H1 (cell line): ENCODE data around the gene NRXN2. TPM values are rescaled to one million over a fixed set of nuclear protein-coding genes. Genes with fewer than 3 reads are reported as not detected.
A peak's percentile ranks its signal among the peaks of the same experiment; 100 is the strongest.

ENCODE experiments used
- CTCF ChIA-PET: fragments of 300-600 bp; sonication (Branson Sonifier 250); formaldehyde crosslinking; loops from one replicate; lab custom pipeline; 2021; ENCODE audit not compliant: partially characterized antibody; lab: Charles Lee
- POLR2A ChIA-PET: fragments of 300-600 bp; sonication (Branson Sonifier 250); formaldehyde crosslinking; loops from one replicate; lab custom pipeline; 2021; ENCODE audit warnings: inconsistent platforms; ENCODE audit not compliant: partially characterized antibody; lab: Charles Lee
- DNase-seq, 2 experiments: peaks; one replicate each; pipeline versions ENCODE4 v3.0.0 to v3.0.0-alpha.2; 2010 to 2022; ENCODE audit warnings: low spot score in 2 of 2, low read depth in 1 of 2, mixed read lengths in 1 of 2
- FAIRE-seq: peaks from 2 replicates; lab custom pipeline; 2011; peaks lifted over from hg19 to GRCh38; lab: Jason Lieb, UNC
- H2AFZ ChIP-seq: 2 replicates; pipeline ENCODE4 v1.8.1; 2012; ENCODE audit warnings: low read length, inconsistent platforms
- H2AK5ac ChIP-seq: 2 replicates; pipeline ENCODE4 v1.6.1; 2013; ENCODE audit warnings: low read depth, low read length
- H2BK120ac ChIP-seq: replicated peaks from 2 replicates; pipeline ENCODE3; 2013; ENCODE audit warnings: low read depth, low read length, inconsistent platforms
- H2BK12ac ChIP-seq: 2 replicates; pipeline ENCODE4 v1.6.1; 2013; ENCODE audit warnings: low read depth, low read length
- H2BK15ac ChIP-seq: 2 replicates; pipeline ENCODE4 v1.6.1; 2013; ENCODE audit warnings: low read length
- H2BK20ac ChIP-seq: 2 replicates; pipeline ENCODE4 v1.6.1; 2013; ENCODE audit warnings: low read length
- H2BK5ac ChIP-seq: 2 replicates; pipeline ENCODE4 v1.6.1; 2013; ENCODE audit warnings: low read depth, low read length
- H3K14ac ChIP-seq: 2 replicates; pipeline ENCODE4 v1.6.1; 2013; ENCODE audit warnings: inconsistent platforms; ENCODE audit not compliant: insufficient read length
- H3K18ac ChIP-seq: 2 replicates; pipeline ENCODE4 v1.6.1; 2013; ENCODE audit warnings: low read length; ENCODE audit errors: extremely low read depth
- H3K23ac ChIP-seq: 2 replicates; pipeline ENCODE4 v1.6.1; 2013; ENCODE audit warnings: inconsistent platforms; ENCODE audit not compliant: insufficient read length
- H3K23me2 ChIP-seq: 2 replicates; pipeline ENCODE4 v1.6.1; 2013; ENCODE audit warnings: low read depth, low read length
- H3K27ac ChIP-seq: 2 replicates; pipeline ENCODE4 v1.6.1; 2011; ENCODE audit warnings: low read depth, low read length, inconsistent platforms
- H3K27me3 ChIP-seq, 4 experiments: replicated peaks in 1 of 4; 1 replicate in 1 of 4; 2 replicates in 3 of 4; pipeline versions ENCODE4 v1.6.1 to v1.8.1; 2011 to 2013; ENCODE audit warnings: low read length in 3 of 4, mild to moderate bottlenecking in 3 of 4, inconsistent platforms in 2 of 4, mixed read lengths in 2 of 4, moderate library complexity in 1 of 4; ENCODE audit not compliant: control insufficient read depth in 3 of 4, insufficient read depth in 3 of 4; ENCODE audit errors: extremely low read depth in 1 of 4
- H3K36me3 ChIP-seq, 4 experiments: 2 replicates each; pipeline versions ENCODE4 v1.6.1 to v1.8.1; 2011 to 2013; ENCODE audit warnings: mild to moderate bottlenecking in 4 of 4, low read length in 3 of 4, moderate library complexity in 2 of 4, control low read depth in 1 of 4, inconsistent platforms in 1 of 4; ENCODE audit not compliant: insufficient read depth in 4 of 4, control insufficient read depth in 2 of 4
- H3K4ac ChIP-seq: replicated peaks from 2 replicates; pipeline ENCODE3; 2013; ENCODE audit warnings: low read length, low read depth, mixed read lengths, inconsistent platforms; ENCODE audit not compliant: insufficient read length
- H3K4me1 ChIP-seq, 4 experiments: replicated peaks in 1 of 4; 1 replicate in 1 of 4; 2 replicates in 3 of 4; pipeline versions ENCODE4 v1.6.1 to v1.8.1; 2011 to 2013; ENCODE audit warnings: low read length in 3 of 4, inconsistent platforms in 2 of 4, mixed read lengths in 1 of 4; ENCODE audit not compliant: insufficient read depth in 4 of 4, control insufficient read depth in 3 of 4
- H3K4me2 ChIP-seq, 2 experiments: 2 replicates each; pipeline versions ENCODE4 v1.6.1 to v1.8.1; 2011 to 2013; ENCODE audit warnings: low read depth in 2 of 2, low read length in 2 of 2, control low read depth in 1 of 2, inconsistent platforms in 1 of 2, mild to moderate bottlenecking in 1 of 2; ENCODE audit not compliant: insufficient read depth in 1 of 2
- H3K4me3 ChIP-seq, 4 experiments: fragments of 200-600, 300-600 bp in 1 of 4; sonication (generic), shearing (Covaris generic), sonication (Bioruptor Twin) in 1 of 4; 2 replicates each; pipeline versions ENCODE4 v1.5.1 to v1.8.1; 2011 to 2016; ENCODE audit warnings: low read length in 4 of 4, low read depth in 3 of 4, control low read depth in 2 of 4, inconsistent platforms in 2 of 4, mild to moderate bottlenecking in 2 of 4, mixed read lengths in 1 of 4, moderate library complexity in 1 of 4; ENCODE audit not compliant: insufficient read depth in 2 of 4; ENCODE audit errors: extremely low read depth in 1 of 4
- H3K56ac ChIP-seq: replicated peaks from 2 replicates; pipeline ENCODE3; 2013; ENCODE audit warnings: low read depth, mild to moderate bottlenecking, mixed read lengths, low read length, inconsistent platforms; ENCODE audit not compliant: insufficient read length
- H3K79me1 ChIP-seq: 2 replicates; pipeline ENCODE4 v1.6.1; 2013; ENCODE audit warnings: low read depth, low read length, control low read depth
- H3K79me2 ChIP-seq, 2 experiments: 2 replicates each; pipeline versions ENCODE4 v1.6.1 to v1.8.1; 2012 to 2013; ENCODE audit warnings: low read length in 2 of 2, mild to moderate bottlenecking in 2 of 2, inconsistent platforms in 1 of 2; ENCODE audit not compliant: insufficient read depth in 2 of 2, control insufficient read depth in 1 of 2
- H3K9ac ChIP-seq, 4 experiments: replicated peaks in 1 of 4; 1 replicate in 1 of 4; 2 replicates in 3 of 4; pipeline versions ENCODE4 v1.6.1 to v1.8.1; 2011 to 2013; ENCODE audit warnings: low read depth in 3 of 4, low read length in 3 of 4, control low read depth in 2 of 4, mild to moderate bottlenecking in 2 of 4, moderate library complexity in 2 of 4, inconsistent platforms in 1 of 4; ENCODE audit errors: extremely low read depth in 1 of 4
- H3K9me3 ChIP-seq, 2 experiments: 2 replicates each; pipeline versions ENCODE4 v1.6.1 to v1.8.1; 2012 to 2013; ENCODE audit warnings: mild to moderate bottlenecking in 2 of 2, moderate library complexity in 2 of 2, control low read depth in 1 of 2, inconsistent platforms in 1 of 2, low read depth in 1 of 2, low read length in 1 of 2, mixed read lengths in 1 of 2; ENCODE audit not compliant: insufficient read depth in 2 of 2
- H4K20me1 ChIP-seq, 2 experiments: replicated peaks in 1 of 2; 2 replicates each; pipeline versions ENCODE3 to v1.8.1; 2011 to 2013; ENCODE audit warnings: inconsistent platforms in 2 of 2, low read length in 2 of 2, mild to moderate bottlenecking in 1 of 2; ENCODE audit not compliant: insufficient read depth in 2 of 2, control insufficient read depth in 1 of 2
- H4K5ac ChIP-seq: 2 replicates; pipeline ENCODE4 v1.6.1; 2013; ENCODE audit warnings: low read length, low read depth, mixed read lengths, inconsistent platforms; ENCODE audit not compliant: insufficient read length
- H4K8ac ChIP-seq: 2 replicates; pipeline ENCODE4 v1.8.0; 2013; ENCODE audit warnings: mild to moderate bottlenecking, moderate library complexity, low read length, inconsistent platforms; ENCODE audit not compliant: insufficient read depth; ENCODE audit errors: extremely low read depth
- H4K91ac ChIP-seq: replicated peaks from 2 replicates; pipeline ENCODE3; 2013; ENCODE audit warnings: low read length, mixed read lengths, inconsistent platforms; ENCODE audit not compliant: insufficient read length
- CHD2 ChIP-seq: IDR thresholded peaks from 2 replicates; pipeline ENCODE4 v1.6.1; 2012; ENCODE audit warnings: low read length, improper control_type of control experiment
- CTBP2 ChIP-seq: IDR thresholded peaks from 2 replicates; pipeline ENCODE4 v1.7.0; 2011; ENCODE audit warnings: borderline replicate concordance, mild to moderate bottlenecking, moderate library complexity, mixed read lengths, low read length; ENCODE audit not compliant: insufficient read depth, insufficient read length
- FOSL1 ChIP-seq: IDR thresholded peaks from 2 replicates; pipeline ENCODE4 v1.6.1; 2011; ENCODE audit warnings: mild to moderate bottlenecking, low read depth, low read length, moderate library complexity; ENCODE audit not compliant: insufficient read depth
- KDM5A ChIP-seq: fragments of 200-600 bp; IDR thresholded peaks from 2 replicates; pipeline ENCODE4 v1.7.1; 2012; ENCODE audit warnings: mild to moderate bottlenecking, low read length, inconsistent platforms, mixed read lengths
- RFX5 ChIP-seq: IDR thresholded peaks from 2 replicates; pipeline ENCODE4 v1.6.1; 2011; ENCODE audit warnings: low read depth, low read length, improper control_type of control experiment, borderline replicate concordance
- SIRT6 ChIP-seq: IDR thresholded peaks from one replicate; pipeline ENCODE4 v1.7.1; 2012; ENCODE audit warnings: low read length, inconsistent platforms
- SP2 ChIP-seq: IDR thresholded peaks from 2 replicates; pipeline ENCODE4 v1.6.1; 2012; ENCODE audit warnings: mild to moderate bottlenecking, low read length, inconsistent platforms
- SP4 ChIP-seq: IDR thresholded peaks from 2 replicates; pipeline ENCODE4 v1.6.1; 2012; ENCODE audit warnings: low read length, inconsistent platforms
- SUZ12 ChIP-seq: fragments of 200-600 bp; sonication (generic); IDR thresholded peaks from 2 replicates; pipeline ENCODE4 v1.6.1; 2012; ENCODE audit warnings: mild to moderate bottlenecking, inconsistent platforms, low read length, moderate library complexity, mixed read lengths
- WGBS, 2 experiments: shearing (Covaris generic) in 1 of 2; methylation state at CpG; one replicate each; pipeline versions ENCODE4 v1.1.6 to v1.1.7; 2013 to 2015; ENCODE audit warnings: low lambda C conversion rate in 2 of 2, mixed read lengths in 2 of 2, inconsistent platforms in 1 of 2, low coverage in 1 of 2, missing lambda C conversion rate in 1 of 2; ENCODE audit not compliant: insufficient replicate concordance in 2 of 2, insufficient coverage in 1 of 2, insufficient read length in 1 of 2; ENCODE audit errors: extremely low coverage in 1 of 2, missing lambda C conversion rate in 1 of 2; 5-methylcytosine and 5-hydroxymethylcytosine counted together
- polyA plus RNA-seq, 7 experiments: library from polyadenylated mRNA; depleted of rRNA in 3 of 7; stranded (reverse) in 5 of 7; unstranded in 2 of 7; fragments of >200 nt in 5 of 7; fragments of 200-250 nt in 2 of 7; gene quantifications; 1 replicate in 5 of 7; 2 replicates in 1 of 7; 4 replicates in 1 of 7; pipeline versions ENCODE4 v1.2.1 to v1.2.3, GENCODE V29; 2011 to 2013; ENCODE audit warnings: missing spikeins in 2 of 7, mixed read lengths in 2 of 7
- total RNA-seq: library from RNA; stranded (reverse); fragmentation: NEBNext Ultra II Directional; extraction: Animal tissue kit (Norgen Biotek cat#: 25700); gene quantifications from 2 replicates; pipeline ENCODE4 v1.2.1, GENCODE V29; 2021
- TF ChIP-seq, protein P1 (sequence below): IDR thresholded peaks from 2 replicates; pipeline ENCODE4 v1.6.1; 2011; ENCODE audit warnings: low read length, improper control_type of control experiment
- TF ChIP-seq, protein P2 (sequence below): IDR thresholded peaks from 2 replicates; pipeline ENCODE4 v1.6.1; 2012; ENCODE audit warnings: inconsistent platforms

Gene NRXN2
- total and polyA plus RNA-seq, 2 of the 8 experiments (the other 6 are each of a cell fraction or from before 2014, with no cell fraction given): 1.3 to 11.5 TPM

DNA sequence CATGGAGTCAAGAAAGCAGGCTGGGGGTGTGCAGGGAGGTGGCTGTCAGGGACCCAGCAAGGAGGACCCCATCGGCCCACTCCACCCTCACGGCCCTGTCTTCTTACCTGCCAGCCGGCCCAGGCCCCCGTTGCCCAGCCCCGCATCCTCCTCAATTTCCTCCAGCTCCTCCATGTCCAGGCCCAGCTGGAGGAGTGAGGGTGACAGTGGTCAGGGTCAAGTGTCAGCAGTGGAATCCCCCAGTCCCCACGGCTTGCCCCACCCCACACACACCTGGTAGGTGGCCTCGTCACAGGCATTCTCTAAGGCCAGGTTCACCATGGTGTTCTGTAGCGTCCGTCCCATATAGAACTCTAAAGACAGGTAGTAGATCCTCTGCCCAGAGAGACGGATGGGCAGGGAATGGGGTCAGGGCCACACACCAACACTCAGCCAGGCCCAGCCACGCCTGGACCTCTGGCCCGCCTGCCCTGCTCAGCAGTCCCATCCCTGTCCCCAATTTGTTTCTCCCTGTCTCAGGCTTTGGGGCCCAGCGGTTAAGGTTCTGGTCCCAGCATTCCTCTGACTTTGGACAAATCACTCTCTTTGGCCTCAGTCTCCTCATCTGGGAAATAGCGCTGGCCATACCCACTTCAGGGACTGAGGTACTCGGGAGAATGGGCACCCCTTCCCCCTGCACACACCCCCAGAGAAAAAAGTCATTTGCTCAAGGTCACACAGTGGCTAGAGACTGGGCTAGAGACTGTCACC is 35.5 kb upstream of the NRXN2 start:
- peak overlapping the region; percentile 34; the same call in 1 of the 2 replicates for H3K18ac ChIP-seq
- POLR2A ChIA-PET: interaction anchor here (29.2 to 42.9 kb wide), 2 partner anchors 7 to 9 kb away, joined by 1087 read pairs; partner anchors contain the start of genes PYGM, RASGRP2 and SF1
- TF ChIP-seq, protein P1, sequence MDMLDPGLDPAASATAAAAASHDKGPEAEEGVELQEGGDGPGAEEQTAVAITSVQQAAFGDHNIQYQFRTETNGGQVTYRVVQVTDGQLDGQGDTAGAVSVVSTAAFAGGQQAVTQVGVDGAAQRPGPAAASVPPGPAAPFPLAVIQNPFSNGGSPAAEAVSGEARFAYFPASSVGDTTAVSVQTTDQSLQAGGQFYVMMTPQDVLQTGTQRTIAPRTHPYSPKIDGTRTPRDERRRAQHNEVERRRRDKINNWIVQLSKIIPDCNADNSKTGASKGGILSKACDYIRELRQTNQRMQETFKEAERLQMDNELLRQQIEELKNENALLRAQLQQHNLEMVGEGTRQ: no peak
- TF ChIP-seq KDM5A (no peak), RFX5 (no peak), FOSL1 (no peak), SUZ12 (no peak), SIRT6 (no peak), SP2 (no peak), CHD2 (no peak), CTBP2 (no peak), SP4 (no peak)
- TF ChIP-seq, protein P2, sequence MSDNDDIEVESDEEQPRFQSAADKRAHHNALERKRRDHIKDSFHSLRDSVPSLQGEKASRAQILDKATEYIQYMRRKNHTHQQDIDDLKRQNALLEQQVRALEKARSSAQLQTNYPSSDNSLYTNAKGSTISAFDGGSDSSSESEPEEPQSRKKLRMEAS: no peak

More for the DNA sequence above, 35.5 kb upstream of the NRXN2 start:
- Histone ChIP-seq H3K4me1 (peaks cover 12 to 52% (median 37%) of the 10 kb centered on the region in 4 experiments), H3K9ac (no peak overlapping the region), H3K9me3 (no peaks in the 10 kb centered on the region), H2BK5ac (peak overlapping the region; percentile 17; the same call in 1 of the 2 replicates), H4K8ac (peak overlapping the region; percentile 19; the same call in 1 of the 2 replicates), H3K4me3 (no peak overlapping the region), H2BK15ac (peak overlapping the region; percentile 65), H4K20me1 (peaks cover 0 to 1% of the 10 kb centered on the region in 2 experiments), H3K23me2 (no peaks in the 10 kb centered on the region), H3K79me1 (no peaks in the 10 kb centered on the region), H4K5ac (no peak overlapping the region), H3K56ac (no peak overlapping the region), H4K91ac (peak overlapping the region; percentile 77), H2AK5ac (peak overlapping the region; percentile 29; the same call in 1 of the 2 replicates), H2BK120ac (no peak overlapping the region), H3K14ac (no peak overlapping the region), H3K4me2 (peak overlapping the region; percentile 32 to 57; a peak in 1 of 4 replicates), H2BK20ac (0 out of 2 replicates have a peak overlapping the region, but pooled peaks have one; percentile 53), H2AFZ (no peak overlapping the region), H3K4ac (no peak overlapping the region), H3K23ac (no peak overlapping the region), H3K79me2 (no peaks in the 10 kb centered on the region), H3K36me3 (no peaks in the 10 kb centered on the region), H3K27me3 (no peaks in the 10 kb centered on the region), H3K27ac (no peak overlapping the region), H2BK12ac (peak overlapping the region; percentile 56; the same call in 1 of the 2 replicates)
- CTCF ChIA-PET: interaction anchor here (0.9 to 23.6 kb wide), 5 partner anchors 13 to 33 kb away, joined by 3 to 376 read pairs (median 3); partner anchors contain the start of genes RASGRP2 and SF1
- WGBS, 2 experiments: 86% methylated on average over 14 of the region's 15 CpGs; no CpG with 5 or more reads in 1 of the 2 experiments
- FAIRE-seq (no peak), DNase-seq (no peak)
